OCI-LY1 (cell line): ENCODE data around the gene CLASP2.

Experiments used
- EZH2 ChIP-seq: fragments of 200-600 bp; sonication (generic), shearing (Covaris generic); IDR thresholded peaks from 2 replicates; pipeline ENCODE4 v1.8.0; 2017; ENCODE audit warnings: borderline replicate concordance, mixed run types, mild to moderate bottlenecking, antibody characterized with exemption, low read length, moderate library complexity, mixed read lengths
- TF ChIP-seq, protein P1 (sequence below): fragments of 200-600 bp; sonication (generic), shearing (Covaris generic); IDR thresholded peaks from 2 replicates; pipeline ENCODE4 v1.5.1; 2017; ENCODE audit warnings: mild to moderate bottlenecking, antibody characterized with exemption, low read length, moderate library complexity, mixed read lengths

DNA sequence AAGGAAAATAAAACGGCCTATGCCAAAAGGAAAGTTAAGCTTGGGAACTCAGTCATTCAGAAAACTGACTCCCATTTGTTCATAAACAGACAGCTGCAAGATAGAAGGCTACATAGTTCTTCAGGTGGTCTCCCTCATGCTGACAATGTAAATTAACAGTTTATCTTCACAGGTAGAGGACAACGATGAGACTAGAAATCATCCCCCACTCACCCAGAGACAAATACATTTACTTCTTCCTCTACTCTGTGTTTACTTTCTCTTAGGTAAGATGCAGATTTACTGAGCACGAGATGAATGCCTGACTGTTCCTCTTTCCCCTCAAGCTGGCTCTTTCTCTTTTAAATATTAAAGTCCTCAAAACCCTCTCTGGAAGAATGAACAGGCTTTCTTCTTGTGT is 160.2 kb downstream of the CLASP2 start:
- TF ChIP-seq, protein P1, sequence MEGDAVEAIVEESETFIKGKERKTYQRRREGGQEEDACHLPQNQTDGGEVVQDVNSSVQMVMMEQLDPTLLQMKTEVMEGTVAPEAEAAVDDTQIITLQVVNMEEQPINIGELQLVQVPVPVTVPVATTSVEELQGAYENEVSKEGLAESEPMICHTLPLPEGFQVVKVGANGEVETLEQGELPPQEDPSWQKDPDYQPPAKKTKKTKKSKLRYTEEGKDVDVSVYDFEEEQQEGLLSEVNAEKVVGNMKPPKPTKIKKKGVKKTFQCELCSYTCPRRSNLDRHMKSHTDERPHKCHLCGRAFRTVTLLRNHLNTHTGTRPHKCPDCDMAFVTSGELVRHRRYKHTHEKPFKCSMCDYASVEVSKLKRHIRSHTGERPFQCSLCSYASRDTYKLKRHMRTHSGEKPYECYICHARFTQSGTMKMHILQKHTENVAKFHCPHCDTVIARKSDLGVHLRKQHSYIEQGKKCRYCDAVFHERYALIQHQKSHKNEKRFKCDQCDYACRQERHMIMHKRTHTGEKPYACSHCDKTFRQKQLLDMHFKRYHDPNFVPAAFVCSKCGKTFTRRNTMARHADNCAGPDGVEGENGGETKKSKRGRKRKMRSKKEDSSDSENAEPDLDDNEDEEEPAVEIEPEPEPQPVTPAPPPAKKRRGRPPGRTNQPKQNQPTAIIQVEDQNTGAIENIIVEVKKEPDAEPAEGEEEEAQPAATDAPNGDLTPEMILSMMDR = no peak
- no peak for TF ChIP-seq EZH2
